Mucosa of descending colon (tissue), 3 donors: ENCODE measurements around the gene ARHGAP11A. TPM values are rescaled to one million over a fixed set of nuclear protein-coding genes. Genes with fewer than 3 reads are reported as not detected.

Source experiments
- ATAC-seq: fragments of 200-7000 bp; cut with Tn5 transposase; one replicate; pipeline ENCODE4 v1.9.1; 2020; ENCODE audit warnings: mild to moderate bottlenecking, moderate library complexity
- DNase-seq, 3 donors: peaks; one replicate each; pipeline ENCODE4 v3.0.0-alpha.2; 2020
- H3K36me3 ChIP-seq: fragments of 200-600 bp; one replicate; pipeline ENCODE4 v1.8.0; 2021; ENCODE audit warnings: low read depth, mild to moderate bottlenecking
- H3K4me1 ChIP-seq: fragments of 200-600 bp; one replicate; pipeline ENCODE4 v1.8.0; 2021; ENCODE audit warnings: low read depth, mild to moderate bottlenecking
- H3K4me3 ChIP-seq: fragments of 200-600 bp; one replicate; pipeline ENCODE4 v1.8.0; 2021; ENCODE audit warnings: mild to moderate bottlenecking
- H3K9me3 ChIP-seq: fragments of 200-600 bp; one replicate; pipeline ENCODE4 v1.8.0; 2021; ENCODE audit warnings: mild to moderate bottlenecking
- intact Hi-C, 2 donors: fragments of 100-400 bp; cut with DNase I in 1 of 2; cut with micrococcal nuclease in 1 of 2; formaldehyde crosslinking; loops; one replicate each; pipeline versions ENCODE4 v1.11.0 to v1.11.1; 2022; cut with DNase I, micrococcal nuclease
- total RNA-seq, 3 donors: library from RNA; stranded (reverse); fragmentation: NEBNext Ultra II Directional in 2 of 3; extraction: Animal tissue kit (Norgen Biotek cat#: 25700) in 2 of 3; gene quantifications; one replicate each; pipeline versions ENCODE4 v1.2.1 to v1.2.4, GENCODE V29; 2021 to 2023
- TF ChIP-seq, protein P1 (sequence below): fragments of 200-600 bp; IDR thresholded peaks from one replicate; pipeline ENCODE4 v1.8.0; 2022; ENCODE audit warnings: antibody characterized with exemption, mild to moderate bottlenecking
- donor health status: DM: no; HTN: no; CAD: no; lungs with moderate emphysema.
- donor health status: DM: no; HTN: no; CAD: no.
- donor health status: DM: no; HTN: yes; CAD: no.

ARHGAP11A gene
- total RNA-seq, 3 donors from 2014 or later, result 5.6 to 23.8 (median 7.7) TPM

DNA sequence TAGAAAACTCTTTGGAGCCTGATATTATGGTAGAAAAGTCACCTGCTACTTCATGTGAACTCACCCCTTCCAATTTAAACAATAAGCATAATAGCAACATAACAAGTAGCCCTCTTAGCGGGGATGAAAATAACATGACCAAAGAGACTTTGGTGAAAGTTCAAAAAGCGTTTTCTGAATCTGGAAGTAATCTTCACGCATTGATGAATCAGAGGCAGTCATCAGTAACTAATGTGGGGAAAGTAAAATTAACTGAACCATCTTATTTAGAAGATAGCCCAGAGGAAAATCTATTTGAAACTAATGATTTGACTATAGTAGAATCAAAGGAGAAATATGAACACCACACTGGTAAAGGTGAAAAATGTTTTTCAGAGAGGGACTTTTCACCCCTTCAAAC lies 21.1 kb downstream of the ARHGAP11A start:
- ATAC-seq, result no peak
- H3K9me3 ChIP-seq, result no peaks in the 10 kb centered on the region
- H3K36me3 ChIP-seq, result no peaks in the 10 kb centered on the region
- no peaks in the 10 kb centered on the region for H3K4me1 ChIP-seq
- TF ChIP-seq, protein P1, sequence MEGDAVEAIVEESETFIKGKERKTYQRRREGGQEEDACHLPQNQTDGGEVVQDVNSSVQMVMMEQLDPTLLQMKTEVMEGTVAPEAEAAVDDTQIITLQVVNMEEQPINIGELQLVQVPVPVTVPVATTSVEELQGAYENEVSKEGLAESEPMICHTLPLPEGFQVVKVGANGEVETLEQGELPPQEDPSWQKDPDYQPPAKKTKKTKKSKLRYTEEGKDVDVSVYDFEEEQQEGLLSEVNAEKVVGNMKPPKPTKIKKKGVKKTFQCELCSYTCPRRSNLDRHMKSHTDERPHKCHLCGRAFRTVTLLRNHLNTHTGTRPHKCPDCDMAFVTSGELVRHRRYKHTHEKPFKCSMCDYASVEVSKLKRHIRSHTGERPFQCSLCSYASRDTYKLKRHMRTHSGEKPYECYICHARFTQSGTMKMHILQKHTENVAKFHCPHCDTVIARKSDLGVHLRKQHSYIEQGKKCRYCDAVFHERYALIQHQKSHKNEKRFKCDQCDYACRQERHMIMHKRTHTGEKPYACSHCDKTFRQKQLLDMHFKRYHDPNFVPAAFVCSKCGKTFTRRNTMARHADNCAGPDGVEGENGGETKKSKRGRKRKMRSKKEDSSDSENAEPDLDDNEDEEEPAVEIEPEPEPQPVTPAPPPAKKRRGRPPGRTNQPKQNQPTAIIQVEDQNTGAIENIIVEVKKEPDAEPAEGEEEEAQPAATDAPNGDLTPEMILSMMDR, result no peak
- no peak for DNase-seq
- intact Hi-C loops, result no loop called here
- H3K4me3 ChIP-seq, result no peak overlapping the region

GRCh38 chr15:32636908-32637567 lies 21.7 kb downstream of the ARHGAP11A start:
- intact Hi-C loops, result no loop called here
- no peak overlapping the region for H3K4me3 ChIP-seq
- no peaks in the 10 kb centered on the region for H3K9me3 ChIP-seq
- TF ChIP-seq, protein P1, result no peak
- DNase-seq, result no peak
- no peaks in the 10 kb centered on the region for H3K36me3 ChIP-seq
- ATAC-seq, result no peak
- H3K4me1 ChIP-seq, result no peaks in the 10 kb centered on the region

- H3K9me3 ChIP-seq, result no peaks in the 10 kb centered on the region
- DNase-seq (no peak), ATAC-seq (no peak)
- H3K4me3 ChIP-seq, result no peak overlapping the region
- TF ChIP-seq, protein P1, result no peak
- no peaks in the 10 kb centered on the region for H3K4me1 ChIP-seq
- intact Hi-C loops, result no loop called here
- no peaks in the 10 kb centered on the region for H3K36me3 ChIP-seq
These were observed 22.4 kb downstream of the ARHGAP11A start for GRCh38 chr15:32637704-32638103.

GRCh38 chr15:32641517-32642059 lies 26.3 kb downstream of the ARHGAP11A start, which contains the start of gene SCG5:
Gene SCG5, plus strand, starts transcription at chr15:32641710. Its CDS starts 1,883 bp downstream, at chr15:32643593.
- peak; percentile 50 to 69 (median 54) for DNase-seq

DNA sequence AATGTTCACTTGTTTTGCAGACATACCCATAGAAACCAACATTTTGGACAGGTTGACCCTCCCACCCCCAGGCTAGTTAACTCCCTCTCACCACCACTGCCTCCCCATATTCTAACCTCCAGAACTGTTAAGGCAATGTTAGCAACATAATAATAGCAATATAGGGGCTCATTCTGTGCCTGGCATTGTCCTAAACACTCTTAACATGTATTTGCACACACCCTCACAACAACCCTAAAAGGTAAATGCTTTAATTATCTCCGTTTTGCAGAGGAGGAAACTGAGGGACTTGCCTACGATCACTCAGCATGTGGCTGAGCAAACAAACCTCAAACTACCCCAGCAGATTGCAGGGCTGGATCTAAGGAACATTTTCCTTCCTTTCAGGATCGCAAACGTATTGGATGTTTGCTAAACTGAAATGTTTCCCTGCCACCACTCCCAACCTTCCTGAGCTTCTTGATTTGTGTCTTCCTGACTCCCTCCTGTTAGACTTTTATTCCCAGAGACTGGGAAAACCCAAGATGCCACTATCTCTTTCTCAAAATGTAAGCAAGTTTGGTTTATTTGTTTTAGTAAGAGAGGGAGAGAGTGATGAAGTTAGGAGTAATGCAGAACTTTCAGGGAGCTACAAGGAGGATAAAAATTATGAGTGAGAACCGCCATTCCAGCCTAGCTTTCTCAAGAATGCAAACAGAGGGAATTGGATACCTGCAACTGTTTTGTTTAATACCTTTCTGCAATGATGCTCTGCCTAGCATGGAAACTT lies 27.5 kb downstream of the ARHGAP11A start:
- Histone ChIP-seq H3K36me3 (no peaks in the 10 kb centered on the region), H3K4me1 (no peaks in the 10 kb centered on the region), H3K9me3 (no peaks in the 10 kb centered on the region), H3K4me3 (no peak overlapping the region)
- DNase-seq (no peak), ATAC-seq (peak; percentile 55)
- TF ChIP-seq, protein P1, result no peak
- intact Hi-C loops, result no loop called here

More at GRCh38 chr15:32641517-32642059, 26.3 kb downstream of the ARHGAP11A start, which contains the start of gene SCG5:
- H3K9me3 ChIP-seq, result no peaks in the 10 kb centered on the region
- no peak within 1 kb of the TSS for H3K4me3 ChIP-seq
- no peaks in the 10 kb centered on the region for H3K36me3 ChIP-seq
- peak; percentile 87 for ATAC-seq
- TF ChIP-seq, protein P1, result no peak
- H3K4me1 ChIP-seq, result no peaks in the 10 kb centered on the region
- intact Hi-C loops, result no loop called here
